ENCODE measurements around the gene OCIAD2. TPM values are rescaled to one million over a fixed set of nuclear protein-coding genes. Genes with fewer than 3 reads are reported as not detected.
A peak's percentile ranks its signal among the peaks of the same experiment; 100 is the strongest.

OCIAD2 gene
- total and polyA plus RNA-seq, 2 of the 4 experiments (the other 2 are of a cell fraction): 16.5 to 21.4 TPM

GRCh38 chr4:48954314-48954713 is 47.7 kb upstream of the OCIAD2 start:
- intact Hi-C loops (cut with micrococcal nuclease): no loop called here
- H3K14ac ChIP-seq (replicated peaks; ENCODE audit: low read depth, low read length): no peak overlapping the region
- no peak overlapping the region for H2BK120ac ChIP-seq (ENCODE audit: low read depth, low read length)
- dilution Hi-C loops (cut with HindIII; ENCODE audit: low sequenced_read_pairs, unreplicated experiment): no loop called here
- H3K4me2 ChIP-seq (ENCODE audit: low read depth, low read length): no peak overlapping the region
- ATAC-seq (ENCODE audit: low read depth) (peak; percentile 67), DNase-seq (peak; percentile 34)
- H3K9ac ChIP-seq (ENCODE audit: low read depth, low read length): no peak overlapping the region
- H2AFZ ChIP-seq (replicated peaks; ENCODE audit: low read length, poor library complexity): no peak overlapping the region
- in situ Hi-C loops (cut with MboI; ENCODE audit: low sequenced_read_pairs): loop anchor here (10.0 to 25.0 kb wide), 2 partner anchors 390 to 642 kb away; no protein-coding TSS in a partner anchor
- H4K20me1 ChIP-seq (ENCODE audit: insufficient read depth, low read length): no peaks in the 10 kb centered on the region
- H3K9me1 ChIP-seq (ENCODE audit: insufficient read depth, low read length): no peaks in the 10 kb centered on the region
- H3K23ac ChIP-seq (ENCODE audit: low read depth, low read length): no peak overlapping the region
- no peak overlapping the region for H3K4ac ChIP-seq (ENCODE audit: low read depth, low read length)
- H3K4me3 ChIP-seq (ENCODE audit: insufficient read depth, low read depth, low read length): no peak overlapping the region
- CTCF ChIA-PET: no interaction called here
- no peak for TF ChIP-seq POLR2A (IDR thresholded peaks at IDR 0.05; ENCODE audit: low read depth, low read length)
- no peak for TF ChIP-seq MAFK (IDR thresholded peaks at IDR 0.05; ENCODE audit: low read depth, low read length)
- TF ChIP-seq FOS (IDR thresholded peaks at IDR 0.05; ENCODE audit: low read depth, low read length): no peak
- no peak for TF ChIP-seq MXI1 (IDR thresholded peaks at IDR 0.05; ENCODE audit: borderline replicate concordance, low read depth, low read length)
- TF ChIP-seq NFE2L2 (IDR thresholded peaks at IDR 0.05; ENCODE audit: low read depth, low read length): no peak
- TF ChIP-seq MAZ (IDR thresholded peaks at IDR 0.05; ENCODE audit: borderline replicate concordance, low read depth, low read length): no peak
- no peak for TF ChIP-seq RAD21 (IDR thresholded peaks at IDR 0.05; ENCODE audit: low read length)
- no peak for TF ChIP-seq SMC3 (IDR thresholded peaks at IDR 0.05; ENCODE audit: low read depth, low read length)
- no peak for TF ChIP-seq RCOR1 (IDR thresholded peaks at IDR 0.05; ENCODE audit: insufficient replicate concordance, low read length)
- no peak for TF ChIP-seq BHLHE40 (IDR thresholded peaks at IDR 0.05; ENCODE audit: low read depth, low read length)
- TF ChIP-seq CEBPB (IDR thresholded peaks at IDR 0.05; ENCODE audit: low read depth, low read length): no peak
- TF ChIP-seq USF2 (IDR thresholded peaks at IDR 0.05; ENCODE audit: low read depth, low read length): no peak
- TF ChIP-seq CHD1 (IDR thresholded peaks at IDR 0.05; ENCODE audit: low read depth, low read length): no peak
- H3K27ac ChIP-seq (ENCODE audit: insufficient read depth, low read length): no peak overlapping the region
- H3K79me1 ChIP-seq (ENCODE audit: low read depth in 1 of 2, low read length in 2 of 2): no peaks in the 10 kb centered on the region
- no peak overlapping the region for H2BK20ac ChIP-seq (ENCODE audit: low read depth, low read length)
- WGBS, 2 experiments (ENCODE audit: extremely low coverage in 2 of 2, insufficient read length in 1 of 2): no CpG with 5 or more reads among the region's 2 CpGs
- no peaks in the 10 kb centered on the region for H3K9me3 ChIP-seq (ENCODE audit: control insufficient read depth, insufficient read depth, low read length)
- H4K8ac ChIP-seq (ENCODE audit: low read depth in 2 of 2, low read length in 2 of 2): no peak overlapping the region
- H4K91ac ChIP-seq (ENCODE audit: insufficient read depth, low read depth, low read length): no peak overlapping the region
- peak overlapping the region; percentile 50 for H2BK5ac ChIP-seq (ENCODE audit: low read depth, low read length, poor library complexity, severe bottlenecking)
- BruUV-seq (replicated peaks): no TSS peak
- no peak overlapping the region for H4K5ac ChIP-seq (ENCODE audit: low read depth, low read length)
- peaks cover under 1% of the 10 kb centered on the region; the same call in 1 of the 2 replicates for H3K27me3 ChIP-seq (ENCODE audit: control insufficient read depth, insufficient read depth, low read length)
- no peaks in the 10 kb centered on the region; the same call in 1 of the 2 replicates for H3K4me1 ChIP-seq (ENCODE audit: control insufficient read depth, insufficient read depth, low read length)
- H2BK15ac ChIP-seq (ENCODE audit: low read depth, low read length): no peak overlapping the region
- no peak overlapping the region for H3K56ac ChIP-seq (ENCODE audit: extremely low read depth, insufficient read depth, low read length)
- H3K18ac ChIP-seq (ENCODE audit: low read depth, low read length): no peak overlapping the region
- H2AK9ac ChIP-seq (replicated peaks; ENCODE audit: low read depth, low read length, poor library complexity): no peak overlapping the region
- no peak overlapping the region for H2AK5ac ChIP-seq (ENCODE audit: low read depth, low read length)
- no peaks in the 10 kb centered on the region for H3K36me3 ChIP-seq (ENCODE audit: control insufficient read depth, insufficient read depth, low read length)
- POLR2A ChIA-PET (ENCODE audit: unreplicated experiment): no interaction called here
